GM21576 (cell line): ENCODE measurements around the gene SLC8A2.
"Not testable (repeated sequence)": the region's sequence is repeated elsewhere in the genome, so short reads cannot be mapped to it uniquely, and the experiment has no call there.

ENCODE experiments used
- ATAC-seq: cut with Tn5 transposase; IDR thresholded peaks from one replicate; pipeline ENCODE4 v1.9.1; 2021; ENCODE audit warnings: mild to moderate bottlenecking, moderate library complexity; ENCODE audit not compliant: unreplicated experiment

Gene SLC8A2

DNA sequence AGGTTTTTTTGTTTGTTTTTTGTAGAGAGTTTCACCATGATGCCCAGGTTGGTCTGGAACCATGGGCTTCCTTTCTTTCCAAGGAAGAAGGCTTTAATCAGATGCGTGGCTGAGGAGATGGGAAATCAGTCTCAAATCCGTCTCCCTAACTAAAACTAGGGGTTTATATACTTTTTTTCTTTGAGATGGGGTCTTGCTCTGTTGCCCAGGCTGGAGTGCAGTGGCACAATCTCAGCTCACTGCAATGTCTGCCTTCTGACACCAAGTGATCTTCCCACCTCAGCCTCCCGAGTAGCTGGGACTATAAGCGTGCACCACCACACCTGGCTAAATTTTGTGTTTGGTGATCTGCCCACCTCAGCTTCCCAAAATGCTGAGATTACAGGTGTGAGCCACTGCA is 87.2 kb downstream of the SLC8A2 start:
- ATAC-seq, result not testable (repeated sequence)

- ATAC-seq, result not testable (repeated sequence)
Observed at GRCh38 chr19:47383890-47384289, 87.8 kb downstream of the SLC8A2 start.

DNA sequence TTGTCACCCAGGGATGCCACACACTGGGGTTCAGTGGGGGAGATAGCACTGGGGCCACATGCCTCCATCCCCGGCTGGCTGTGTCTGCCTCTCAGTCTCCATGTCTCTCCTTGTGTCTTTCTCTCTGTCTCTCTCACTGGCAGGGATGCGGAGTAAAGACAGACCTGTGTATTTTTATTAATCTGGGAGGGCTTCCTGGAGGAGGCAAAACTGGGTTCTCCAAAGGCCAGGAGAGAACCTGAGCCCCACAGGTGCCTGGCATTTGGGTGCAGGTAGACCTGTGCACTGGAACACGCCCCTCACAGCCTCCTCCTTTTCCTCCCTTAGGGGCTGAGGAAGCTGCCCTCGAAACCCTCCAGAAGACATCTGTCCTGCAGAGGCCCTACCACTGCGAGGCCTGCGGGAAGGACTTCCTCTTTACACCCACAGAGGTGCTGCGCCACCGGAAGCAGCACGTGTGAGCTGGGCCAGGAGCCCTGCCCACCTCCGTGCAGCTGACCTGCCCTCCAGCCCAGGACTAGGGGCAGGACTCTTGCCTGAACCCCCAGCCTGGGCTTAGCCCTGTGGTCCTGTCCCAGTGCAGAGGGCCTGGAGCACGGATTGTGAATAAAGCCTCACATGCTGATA is 89.9 kb downstream of the SLC8A2 start:
- no peak for ATAC-seq

DNA sequence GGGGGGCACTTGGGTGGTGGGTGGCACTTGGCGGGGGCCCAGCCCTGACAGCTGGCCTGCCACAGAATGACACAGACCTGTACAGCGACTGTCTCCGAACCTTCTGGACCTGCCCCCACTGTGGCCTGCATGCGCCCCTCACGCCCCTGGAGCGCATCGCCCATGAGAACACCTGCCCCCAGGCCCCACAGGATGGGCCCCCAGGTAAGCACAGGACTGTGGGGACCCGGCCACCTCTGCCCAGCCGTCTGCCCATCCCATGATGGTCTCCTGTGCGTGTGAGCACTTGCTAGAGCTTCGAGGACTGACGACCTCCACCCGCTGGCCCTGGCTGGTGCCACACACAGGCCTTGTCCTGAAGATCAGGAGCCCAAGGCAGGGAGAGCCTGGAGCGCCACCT is 90.6 kb downstream of the SLC8A2 start:
- ATAC-seq, result no peak

GRCh38 chr19:47380559-47380958 is 91.1 kb downstream of the SLC8A2 start:
- ATAC-seq, result no peak

GRCh38 chr19:47379381-47379938 is 92.2 kb downstream of the SLC8A2 start:
- no peak for ATAC-seq

GRCh38 chr19:47378246-47378645 is 93.4 kb downstream of the SLC8A2 start:
- no peak for ATAC-seq
